CD4-positive, alpha-beta memory T cell (primary cell): ENCODE measurements around the gene PARM1. TPM values are rescaled to one million over a fixed set of nuclear protein-coding genes. Genes with fewer than 3 reads are reported as not detected.

Experiments used
- CTCF ChIA-PET: fragments of 350-600 bp; sonication (Branson Sonifier 250); formaldehyde crosslinking; loops from one replicate; lab custom pipeline; 2021; ENCODE audit warnings: inconsistent platforms; ENCODE audit not compliant: partially characterized antibody; lab: Charles Lee
- POLR2A ChIA-PET: fragments of 350-600 bp; sonication (Branson Sonifier 250); formaldehyde crosslinking; loops from one replicate; lab custom pipeline; 2021; ENCODE audit not compliant: partially characterized antibody; lab: Charles Lee
- DNase-seq, 5 donors: peaks; one replicate each; pipeline versions ENCODE4 v3.0.0 to v3.0.0-alpha.2; 2020 to 2022; ENCODE audit warnings: mixed read lengths in 1 of 5
- H3K27ac ChIP-seq: one replicate; pipeline ENCODE4 v1.7.0; 2013; ENCODE audit warnings: low read depth, low read length
- H3K27me3 ChIP-seq: 2 replicates; pipeline ENCODE4 v1.7.0; 2013; ENCODE audit warnings: mild to moderate bottlenecking, low read length, moderate library complexity; ENCODE audit not compliant: insufficient read depth
- H3K36me3 ChIP-seq: 2 replicates; pipeline ENCODE4 v1.7.0; 2013; ENCODE audit warnings: mild to moderate bottlenecking, low read length, moderate library complexity; ENCODE audit not compliant: insufficient read depth
- H3K4me1 ChIP-seq: 2 replicates; pipeline ENCODE4 v1.7.0; 2013; ENCODE audit warnings: mild to moderate bottlenecking, low read length, moderate library complexity; ENCODE audit not compliant: insufficient read depth
- H3K4me3 ChIP-seq, 2 donors: one replicate each; pipeline ENCODE4 v1.7.0; 2013; ENCODE audit warnings: low read length in 2 of 2, mild to moderate bottlenecking in 1 of 2
- H3K9me3 ChIP-seq, 2 donors: one replicate each; pipeline ENCODE4 v1.7.0; 2013; ENCODE audit warnings: low read length in 2 of 2, control low read depth in 1 of 2; ENCODE audit not compliant: control insufficient read depth in 1 of 2
- H3K27ac Mint-ChIP-seq, 7 donors: one replicate each; pipeline ENCODE4 v1.8.0; 2020 to 2021; ENCODE audit warnings: mixed read lengths in 7 of 7, mild to moderate bottlenecking in 6 of 7, inconsistent platforms in 3 of 7, moderate library complexity in 3 of 7
- H3K27me3 Mint-ChIP-seq, 2 donors: one replicate each; pipeline ENCODE4 v1.8.0; 2020 to 2021; ENCODE audit warnings: mixed read lengths in 2 of 2
- H3K36me3 Mint-ChIP-seq, 2 donors: one replicate each; pipeline ENCODE4 v1.8.0; 2020 to 2021; ENCODE audit warnings: mixed read lengths in 2 of 2, inconsistent platforms in 1 of 2, mild to moderate bottlenecking in 1 of 2
- H3K4me1 Mint-ChIP-seq, 4 donors: one replicate each; pipeline ENCODE4 v1.8.0; 2020 to 2021; ENCODE audit warnings: mixed read lengths in 4 of 4, mild to moderate bottlenecking in 1 of 4
- H3K4me3 Mint-ChIP-seq, 8 donors: one replicate each; pipeline ENCODE4 v1.8.0; 2020 to 2021; ENCODE audit warnings: mixed read lengths in 8 of 8, mild to moderate bottlenecking in 7 of 8, moderate library complexity in 6 of 8, inconsistent platforms in 3 of 8
- H3K9me3 Mint-ChIP-seq, 8 donors: one replicate each; pipeline ENCODE4 v1.8.0; 2020 to 2021; ENCODE audit warnings: mixed read lengths in 8 of 8, mild to moderate bottlenecking in 5 of 8, inconsistent platforms in 3 of 8, moderate library complexity in 1 of 8
- intact Hi-C: fragments of 100-400 bp; cut with micrococcal nuclease; formaldehyde crosslinking; loops from one replicate; pipeline ENCODE4 v1.15.1; 2023
- polyA plus RNA-seq, 2 donors: library from polyadenylated mRNA; unstranded; fragments of 300-500 nt; fragmentation: Illumina TruSeq; gene quantifications; one replicate each; pipeline ENCODE4 v1.2.3, GENCODE V29; 2021
- total RNA-seq, 2 experiments: library from RNA; stranded (reverse); gene quantifications; one replicate each; pipeline ENCODE4 v1.2.3, GENCODE V29; 2021

The PARM1 gene
- total RNA-seq (not detected), polyA plus RNA-seq (under 1 TPM in 1 of 2 donors, not detected in 1; 0.28 TPM)

DNA sequence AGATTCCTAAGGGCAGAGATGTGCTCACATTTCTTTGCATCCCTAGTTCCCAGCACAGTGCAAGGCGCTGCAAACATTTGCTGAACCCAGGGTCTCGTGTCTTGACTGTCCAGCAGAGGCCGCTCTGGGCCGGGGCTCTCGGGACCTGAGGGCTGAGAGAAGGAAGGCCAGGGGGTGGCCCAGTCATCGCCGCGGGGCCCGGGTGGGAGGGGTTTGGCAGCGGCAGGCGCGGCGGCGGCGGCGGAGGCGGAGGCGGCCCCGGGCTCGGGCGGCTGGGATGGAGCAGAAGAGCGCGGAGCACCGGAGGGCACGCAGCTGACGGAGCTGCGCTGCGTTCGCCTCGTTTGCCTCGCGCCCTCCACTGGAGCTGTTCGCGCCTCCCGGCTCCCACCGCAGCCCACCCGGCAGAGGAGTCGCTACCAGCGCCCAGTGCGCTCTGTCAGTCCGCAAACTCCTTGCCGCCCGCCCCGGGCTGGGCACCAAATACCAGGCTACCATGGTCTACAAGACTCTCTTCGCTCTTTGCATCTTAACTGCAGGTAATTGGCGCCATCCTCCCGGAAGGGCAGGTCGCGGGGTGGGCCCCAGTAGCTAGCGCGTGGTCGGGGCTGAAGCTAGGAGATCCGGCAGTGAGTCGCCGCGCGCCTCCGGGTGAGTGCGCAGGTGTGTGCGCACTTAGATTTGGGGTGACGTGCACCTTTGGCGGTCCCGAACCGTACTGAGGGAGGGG is at the start of gene PARM1:
PARM1 (plus strand) TSS at position 285 of the 730 bp plus-strand sequence; CDS start at position 497, 212 bp downstream.
- no peaks in the 10 kb centered on the region for H3K36me3 ChIP-seq
- peaks cover 0 to 6% (median 2%) of the 10 kb centered on the region in 8 donors for H3K9me3 Mint-ChIP-seq
- peaks cover 5 to 21% (median 13%) of the 10 kb centered on the region in 4 donors for H3K4me1 Mint-ChIP-seq
- H3K4me3 ChIP-seq = no peak within 1 kb of the TSS
- peak within 1 kb of the TSS in 5 of 8 donors; percentile 33 to 70 (median 55) for H3K4me3 Mint-ChIP-seq
- intact Hi-C loops = no loop called here
- H3K27me3 Mint-ChIP-seq = peaks cover 41 to 50% of the 10 kb centered on the region in 2 donors
- no peaks in the 10 kb centered on the region for H3K27me3 ChIP-seq
- ChIA-PET POLR2A (no interaction called here), CTCF (no interaction called here)
- no peak within 1 kb of the TSS for H3K27ac Mint-ChIP-seq
- H3K36me3 Mint-ChIP-seq = no peaks in the 10 kb centered on the region
- no peak within 1 kb of the TSS for H3K27ac ChIP-seq
- DNase-seq = peak in 1 of 5 donors; percentile 1
- H3K9me3 ChIP-seq = no peaks in the 10 kb centered on the region
- H3K4me1 ChIP-seq = peaks cover 7% of the 10 kb centered on the region

- Mint-ChIP-seq H3K27me3 (peaks cover 0 to 7% of the 10 kb centered on the region in 2 donors), H3K9me3 (peaks cover 0 to 6% (median 1%) of the 10 kb centered on the region in 8 donors), H3K36me3 (no peaks in the 10 kb centered on the region), H3K27ac (no peak overlapping the region), H3K4me3 (no peak overlapping the region), H3K4me1 (no peaks in the 10 kb centered on the region)
- Histone ChIP-seq H3K4me1 (no peaks in the 10 kb centered on the region), H3K36me3 (no peaks in the 10 kb centered on the region), H3K4me3 (no peak overlapping the region), H3K9me3 (no peaks in the 10 kb centered on the region), H3K27me3 (no peaks in the 10 kb centered on the region), H3K27ac (no peak overlapping the region)
- intact Hi-C loops = no loop called here
- no peak for DNase-seq
- POLR2A ChIA-PET = no interaction called here
- CTCF ChIA-PET = interaction anchor here (0.9 to 2.8 kb wide), 2 partner anchors 10 to 12 kb away, joined by 3 to 20 read pairs; no protein-coding TSS in a partner anchor
These were observed 48.6 kb upstream of the PARM1 start for GRCh38 chr4:74884266-74884665.

DNA sequence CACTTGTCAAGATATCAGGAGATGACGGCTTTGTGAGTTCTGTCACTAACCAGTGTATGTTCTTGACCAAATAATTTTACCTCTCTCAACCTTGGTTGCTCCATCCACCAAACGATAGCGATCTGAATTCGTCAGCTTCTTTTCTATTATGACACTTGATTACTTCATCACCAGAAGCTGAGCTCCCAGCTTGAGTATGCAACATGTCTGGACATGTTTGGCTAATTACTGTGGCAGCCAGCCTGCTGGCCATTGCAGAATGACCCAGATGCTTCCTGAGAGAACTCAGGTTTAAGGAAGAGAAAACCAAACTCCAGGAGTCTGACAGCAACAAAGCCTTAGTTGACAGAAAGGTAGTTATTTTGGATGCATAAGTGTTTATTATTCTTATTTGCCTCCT is 46.4 kb upstream of the PARM1 start:
- Mint-ChIP-seq H3K4me3 (no peak overlapping the region), H3K4me1 (no peaks in the 10 kb centered on the region), H3K9me3 (peaks cover 0 to 6% (median 0%) of the 10 kb centered on the region in 8 donors), H3K27ac (no peak overlapping the region), H3K36me3 (no peaks in the 10 kb centered on the region), H3K27me3 (no peaks in the 10 kb centered on the region)
- H3K27ac ChIP-seq = no peak overlapping the region
- POLR2A ChIA-PET = no interaction called here
- no peak overlapping the region for H3K4me3 ChIP-seq
- no peaks in the 10 kb centered on the region for H3K4me1 ChIP-seq
- no peaks in the 10 kb centered on the region for H3K27me3 ChIP-seq
- intact Hi-C loops = no loop called here
- no peak for DNase-seq
- no peaks in the 10 kb centered on the region for H3K36me3 ChIP-seq
- CTCF ChIA-PET = no interaction called here
- H3K9me3 ChIP-seq = no peaks in the 10 kb centered on the region

GRCh38 chr4:74890341-74890740 is 42.6 kb upstream of the PARM1 start:
- Mint-ChIP-seq H3K4me3 (no peak overlapping the region), H3K27me3 (no peaks in the 10 kb centered on the region), H3K36me3 (no peaks in the 10 kb centered on the region), H3K9me3 (peaks cover 0 to 4% (median 0%) of the 10 kb centered on the region in 8 donors), H3K27ac (no peak overlapping the region), H3K4me1 (no peaks in the 10 kb centered on the region)
- ChIA-PET POLR2A (no interaction called here), CTCF (no interaction called here)
- DNase-seq = no peak
- intact Hi-C loops = no loop called here
- Histone ChIP-seq H3K9me3 (no peaks in the 10 kb centered on the region), H3K27ac (no peak overlapping the region), H3K4me3 (no peak overlapping the region), H3K4me1 (no peaks in the 10 kb centered on the region), H3K36me3 (no peaks in the 10 kb centered on the region), H3K27me3 (no peaks in the 10 kb centered on the region)

DNA sequence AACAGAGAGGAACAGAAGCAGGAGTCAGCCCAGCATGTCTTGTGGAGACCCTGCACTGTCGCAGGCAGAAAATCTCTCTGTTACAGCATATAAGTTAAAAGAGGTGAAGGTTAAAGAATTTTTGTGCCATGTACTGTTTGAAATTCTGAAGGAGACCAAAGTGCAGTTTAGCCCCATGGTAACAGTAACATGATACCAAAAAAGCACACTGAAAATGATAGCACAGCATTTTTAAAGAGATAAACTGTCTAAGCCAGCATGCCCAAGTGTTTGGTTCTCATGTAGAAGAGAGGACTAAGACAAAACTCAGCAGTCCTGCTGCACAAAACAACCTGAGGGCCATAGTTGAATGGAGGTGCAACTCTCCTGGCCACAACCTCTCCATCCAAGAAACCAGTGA is 41.9 kb upstream of the PARM1 start:
- no peak overlapping the region for H3K27ac Mint-ChIP-seq
- Histone ChIP-seq H3K4me3 (no peak overlapping the region), H3K27me3 (no peaks in the 10 kb centered on the region), H3K27ac (no peak overlapping the region), H3K9me3 (no peaks in the 10 kb centered on the region), H3K36me3 (no peaks in the 10 kb centered on the region), H3K4me1 (no peaks in the 10 kb centered on the region)
- H3K4me3 Mint-ChIP-seq = no peak overlapping the region
- ChIA-PET CTCF (interaction anchor here (2.8 kb wide), 1 partner anchor 18 kb away, joined by 9 read pairs; no protein-coding TSS in a partner anchor), POLR2A (no interaction called here)
- peaks cover 0 to 4% (median 0%) of the 10 kb centered on the region in 8 donors for H3K9me3 Mint-ChIP-seq
- no peaks in the 10 kb centered on the region for H3K27me3 Mint-ChIP-seq
- DNase-seq = no peak
- H3K36me3 Mint-ChIP-seq = no peaks in the 10 kb centered on the region
- intact Hi-C loops = no loop called here
- no peaks in the 10 kb centered on the region for H3K4me1 Mint-ChIP-seq

DNA sequence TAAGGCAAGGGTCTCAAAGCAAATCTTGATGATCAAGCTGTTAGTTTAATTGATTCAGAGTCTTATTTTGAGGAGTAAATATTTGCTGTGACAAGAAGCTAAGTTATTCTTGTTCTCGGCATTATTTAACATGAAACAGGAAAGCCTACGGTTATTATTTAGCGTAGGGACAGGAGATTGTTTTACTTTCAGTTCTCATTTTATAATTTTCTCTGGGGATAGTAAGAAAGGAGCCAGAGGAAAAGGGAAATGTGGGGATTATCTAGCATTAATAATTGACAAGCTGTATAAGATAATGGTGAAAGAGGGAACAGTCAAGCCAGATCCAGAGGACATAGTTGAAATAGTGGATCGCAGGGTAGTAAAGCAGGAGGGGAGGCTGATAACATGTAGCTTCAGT is 39.7 kb upstream of the PARM1 start:
- Mint-ChIP-seq H3K27ac (no peak overlapping the region), H3K9me3 (peaks cover 0 to 4% (median 0%) of the 10 kb centered on the region in 8 donors), H3K4me1 (no peaks in the 10 kb centered on the region), H3K36me3 (no peaks in the 10 kb centered on the region), H3K4me3 (peak overlapping the region in 1 of 8 donors; percentile 11), H3K27me3 (no peaks in the 10 kb centered on the region)
- Histone ChIP-seq H3K27ac (no peak overlapping the region), H3K4me1 (no peaks in the 10 kb centered on the region), H3K4me3 (no peak overlapping the region), H3K36me3 (no peaks in the 10 kb centered on the region), H3K9me3 (no peaks in the 10 kb centered on the region), H3K27me3 (no peaks in the 10 kb centered on the region)
- no peak for DNase-seq
- CTCF ChIA-PET = interaction anchor here (2.0 to 2.8 kb wide), 2 partner anchors 18 to 20 kb away, joined by 8 to 9 read pairs; no protein-coding TSS in a partner anchor
- POLR2A ChIA-PET = no interaction called here
- intact Hi-C loops = no loop called here

DNA sequence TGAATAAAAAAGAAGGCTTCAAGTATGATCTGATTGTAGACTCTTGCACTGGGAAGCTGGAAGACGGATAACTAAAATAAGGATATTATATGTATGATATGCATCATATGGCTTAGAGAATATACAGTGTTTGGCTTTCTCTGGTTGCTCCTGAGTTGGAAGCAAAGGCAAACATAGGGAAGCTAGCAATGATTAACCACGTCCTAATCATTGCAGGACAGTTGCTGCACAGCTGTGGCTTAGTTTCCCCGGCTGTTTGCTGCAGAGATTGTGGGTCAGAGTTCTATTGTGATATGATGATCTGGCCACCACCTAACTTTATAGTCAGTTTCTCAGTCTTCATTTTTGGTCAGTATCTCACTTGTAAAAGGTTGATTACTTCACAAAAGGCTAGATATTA is 36.3 kb upstream of the PARM1 start:
- Mint-ChIP-seq H3K4me1 (no peaks in the 10 kb centered on the region), H3K36me3 (no peaks in the 10 kb centered on the region), H3K9me3 (peaks cover 0 to 2% (median 0%) of the 10 kb centered on the region in 8 donors), H3K27ac (no peak overlapping the region), H3K27me3 (no peaks in the 10 kb centered on the region), H3K4me3 (no peak overlapping the region)
- no peak for DNase-seq
- Histone ChIP-seq H3K27me3 (no peaks in the 10 kb centered on the region), H3K27ac (no peak overlapping the region), H3K4me1 (no peaks in the 10 kb centered on the region), H3K4me3 (no peak overlapping the region), H3K36me3 (no peaks in the 10 kb centered on the region), H3K9me3 (no peaks in the 10 kb centered on the region)
- intact Hi-C loops = no loop called here
- POLR2A ChIA-PET = no interaction called here
- CTCF ChIA-PET = no interaction called here
